HL-60 (cell line): Measurements from ENCODE around the gene PLEKHJ1.
A peak's percentile ranks its signal among the peaks of the same experiment; 100 is the strongest.

ENCODE experiments used
- DNase-seq, 2 experiments: peaks; one replicate each; pipeline ENCODE4 v3.0.0-alpha.2; 2010 to 2020; ENCODE audit warnings: low read depth in 1 of 2, low spot score in 1 of 2
- H3K27ac ChIP-seq: fragments of 250-450 bp; sonication (Bioruptor Pico); replicated peaks from 2 replicates; pipeline ENCODE4 v1.5.1; 2020; ENCODE audit warnings: mild to moderate bottlenecking, moderate library complexity
- H3K27me3 ChIP-seq: fragments of 250-450 bp; sonication (Bioruptor Pico); 2 replicates; pipeline ENCODE4 v1.5.1; 2021; ENCODE audit warnings: mild to moderate bottlenecking, moderate library complexity; ENCODE audit not compliant: insufficient read depth, poor library complexity, severe bottlenecking
- H3K4me3 ChIP-seq: replicated peaks from 2 replicates; pipeline ENCODE4 v1.5.1; 2011; ENCODE audit warnings: mild to moderate bottlenecking, control low read depth, low read length; ENCODE audit not compliant: insufficient read depth
- CTCF ChIP-seq: IDR thresholded peaks from one replicate; pipeline ENCODE4 v1.5.1; 2011; ENCODE audit warnings: low read length, control low read depth, inconsistent platforms; ENCODE audit not compliant: insufficient read depth
- GABPA ChIP-seq: IDR thresholded peaks from 2 replicates; pipeline ENCODE4 v1.6.1; 2012; ENCODE audit warnings: low read depth
- POLR2AphosphoS5 ChIP-seq: IDR thresholded peaks from 2 replicates; pipeline ENCODE4 v1.6.1; 2012; ENCODE audit warnings: low read depth
- SPI1 ChIP-seq: IDR thresholded peaks from 2 replicates; pipeline ENCODE4 v1.6.1; 2012; ENCODE audit warnings: low read depth, mild to moderate bottlenecking, borderline replicate concordance
- TF ChIP-seq, protein P1 (sequence below): IDR thresholded peaks from 2 replicates; pipeline ENCODE4 v1.6.1; 2012; ENCODE audit warnings: low read depth; ENCODE audit not compliant: insufficient replicate concordance

Gene PLEKHJ1

DNA sequence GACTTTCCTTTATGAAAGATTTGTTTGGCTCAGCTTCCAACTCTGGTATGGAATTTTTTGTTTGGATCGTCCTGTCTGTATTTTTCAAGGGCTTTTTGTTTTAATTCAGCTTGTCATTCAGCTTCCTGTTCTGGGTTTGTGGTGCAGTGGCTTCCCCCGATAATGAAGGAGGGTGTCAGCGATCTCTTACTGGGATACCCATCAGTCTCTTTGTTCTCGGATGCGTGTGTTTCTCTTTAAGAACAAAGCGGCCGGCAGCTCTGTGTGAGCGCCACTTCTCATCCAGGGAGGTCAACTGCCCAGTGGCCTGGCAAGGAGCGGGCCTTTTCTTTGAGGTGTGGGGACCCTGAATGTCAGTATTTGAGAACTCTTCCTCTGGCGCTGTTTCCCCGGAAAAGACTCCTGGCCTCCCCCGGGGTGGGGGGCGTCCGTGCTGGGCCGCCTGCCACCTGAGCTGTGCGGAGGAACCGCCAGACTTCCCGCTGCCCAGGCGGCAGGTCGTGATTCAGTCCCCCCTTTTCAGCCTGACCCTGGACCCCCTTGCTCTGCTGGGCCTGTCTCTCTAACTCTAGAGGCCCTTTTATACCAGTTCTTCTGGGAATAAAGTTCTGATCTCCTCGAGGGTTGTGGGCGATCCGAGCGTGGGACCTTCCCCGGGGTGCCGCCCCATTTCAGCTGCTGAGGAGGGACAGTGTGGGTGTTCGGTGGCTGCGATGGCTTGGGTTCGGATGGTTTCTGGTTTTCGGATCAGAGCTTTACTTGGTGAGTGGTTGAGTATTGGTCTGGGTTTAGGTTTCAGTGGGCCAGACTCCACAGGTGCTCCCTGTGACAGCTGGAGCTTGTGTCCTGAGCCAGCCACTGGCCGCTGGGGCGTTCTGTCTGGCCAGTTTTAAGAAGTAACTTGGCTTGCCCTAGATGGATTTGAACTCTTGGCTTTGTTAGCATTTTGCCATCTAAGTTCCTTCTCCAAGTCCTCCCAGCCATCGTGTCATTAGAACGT, 3.9 kb upstream of the PLEKHJ1 start:
- H3K4me3 ChIP-seq, result peak overlapping the region; percentile 78
- peak overlapping the region; percentile 98 for H3K27ac ChIP-seq
- DNase-seq, result peak in 1 of 2 experiments; percentile 51
- TF ChIP-seq, protein P1, sequence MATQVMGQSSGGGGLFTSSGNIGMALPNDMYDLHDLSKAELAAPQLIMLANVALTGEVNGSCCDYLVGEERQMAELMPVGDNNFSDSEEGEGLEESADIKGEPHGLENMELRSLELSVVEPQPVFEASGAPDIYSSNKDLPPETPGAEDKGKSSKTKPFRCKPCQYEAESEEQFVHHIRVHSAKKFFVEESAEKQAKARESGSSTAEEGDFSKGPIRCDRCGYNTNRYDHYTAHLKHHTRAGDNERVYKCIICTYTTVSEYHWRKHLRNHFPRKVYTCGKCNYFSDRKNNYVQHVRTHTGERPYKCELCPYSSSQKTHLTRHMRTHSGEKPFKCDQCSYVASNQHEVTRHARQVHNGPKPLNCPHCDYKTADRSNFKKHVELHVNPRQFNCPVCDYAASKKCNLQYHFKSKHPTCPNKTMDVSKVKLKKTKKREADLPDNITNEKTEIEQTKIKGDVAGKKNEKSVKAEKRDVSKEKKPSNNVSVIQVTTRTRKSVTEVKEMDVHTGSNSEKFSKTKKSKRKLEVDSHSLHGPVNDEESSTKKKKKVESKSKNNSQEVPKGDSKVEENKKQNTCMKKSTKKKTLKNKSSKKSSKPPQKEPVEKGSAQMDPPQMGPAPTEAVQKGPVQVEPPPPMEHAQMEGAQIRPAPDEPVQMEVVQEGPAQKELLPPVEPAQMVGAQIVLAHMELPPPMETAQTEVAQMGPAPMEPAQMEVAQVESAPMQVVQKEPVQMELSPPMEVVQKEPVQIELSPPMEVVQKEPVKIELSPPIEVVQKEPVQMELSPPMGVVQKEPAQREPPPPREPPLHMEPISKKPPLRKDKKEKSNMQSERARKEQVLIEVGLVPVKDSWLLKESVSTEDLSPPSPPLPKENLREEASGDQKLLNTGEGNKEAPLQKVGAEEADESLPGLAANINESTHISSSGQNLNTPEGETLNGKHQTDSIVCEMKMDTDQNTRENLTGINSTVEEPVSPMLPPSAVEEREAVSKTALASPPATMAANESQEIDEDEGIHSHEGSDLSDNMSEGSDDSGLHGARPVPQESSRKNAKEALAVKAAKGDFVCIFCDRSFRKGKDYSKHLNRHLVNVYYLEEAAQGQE, result no peak
- no peak for TF ChIP-seq CTCF
- TF ChIP-seq SPI1, result no peak
- no peak for TF ChIP-seq GABPA
- no peak for TF ChIP-seq POLR2AphosphoS5
- H3K27me3 ChIP-seq, result no peaks in the 10 kb centered on the region

DNA sequence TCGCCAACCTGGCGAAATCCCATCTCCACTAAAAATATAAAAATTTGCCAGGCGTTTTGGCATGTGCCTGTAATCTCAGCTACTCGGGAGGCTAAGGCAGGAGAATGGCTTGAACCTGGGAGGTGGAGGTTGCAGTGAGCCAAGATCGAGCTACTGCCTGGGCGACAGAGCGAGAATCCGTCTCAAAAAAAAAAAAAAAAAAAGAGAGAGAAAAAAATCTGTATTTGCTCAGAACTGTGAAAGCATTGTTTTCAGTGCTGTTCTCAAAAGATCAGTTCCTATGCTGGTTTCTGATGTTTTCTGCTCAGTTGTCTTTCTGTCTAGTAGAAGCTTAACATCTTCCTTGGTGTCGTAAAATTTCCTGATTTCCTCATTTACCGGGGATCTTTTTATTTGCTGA, 3.0 kb upstream of the PLEKHJ1 start:
- DNase-seq, result no peak
- TF ChIP-seq, protein P1, result no peak
- peak; percentile 41; the same call in 1 of the 2 replicates for TF ChIP-seq SPI1
- Histone ChIP-seq H3K4me3 (peak overlapping the region; percentile 78), H3K27ac (peak overlapping the region; percentile 98), H3K27me3 (no peaks in the 10 kb centered on the region)

- H3K27ac ChIP-seq, result peak overlapping the region; percentile 98
- TF ChIP-seq, protein P1, result no peak
- TF ChIP-seq SPI1 (no peak), GABPA (no peak), POLR2AphosphoS5 (no peak; the same call in 1 of the 2 replicates), CTCF (no peak)
- H3K27me3 ChIP-seq, result no peaks in the 10 kb centered on the region
- no peak for DNase-seq
- peak overlapping the region; percentile 78 for H3K4me3 ChIP-seq
These were observed 1.7 kb upstream of the PLEKHJ1 start for GRCh38 chr19:2237869-2238153.
